ENCODE results near the gene DSC3. TPM values are rescaled to one million over a fixed set of nuclear protein-coding genes. Genes with fewer than 3 reads are reported as not detected.
"Not testable (repeated sequence)": the region's sequence is repeated elsewhere in the genome, so short reads cannot be mapped to it uniquely, and the experiment has no call there.

DSC3 gene
- polyA plus RNA-seq, 2 of the 4 experiments (the other 2 are of a cell fraction) = 0.76 to 2.2 TPM

DNA sequence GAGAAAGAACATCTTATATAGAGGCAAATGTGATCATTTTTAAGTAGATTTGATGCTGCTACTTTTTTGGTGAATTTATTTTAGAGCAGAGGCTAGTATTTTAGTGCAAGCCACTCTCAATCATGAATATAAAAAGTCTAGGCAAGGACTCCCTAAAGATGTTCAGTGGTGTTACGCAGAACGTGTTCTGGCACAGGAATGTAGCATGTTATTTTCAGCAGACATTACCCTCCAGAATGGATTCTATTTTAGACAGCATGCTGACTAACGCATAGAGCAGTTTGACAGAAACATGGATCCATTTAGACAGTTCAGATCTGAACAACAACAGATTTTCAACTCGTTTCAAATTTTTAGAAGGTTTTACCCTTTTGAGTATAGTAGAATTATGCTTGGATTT lies 54.1 kb downstream of the DSC3 start:
- ATAC-seq (no peak), FAIRE-seq (no peak), DNase-seq (ENCODE audit: low read depth in 1 of 2, low spot score in 1 of 2) (no peak)
- 73% methylated on average over 4 of the region's 4 CpGs for WGBS (ENCODE audit: missing lambda C conversion rate)
- Histone ChIP-seq H3K4me3 (no peak overlapping the region), H3K4me1 (peaks cover 14% of the 10 kb centered on the region), H3K4me2 (no peak overlapping the region), H3K27ac (no peak overlapping the region), H3K9me3 (no peaks in the 10 kb centered on the region)
- POLR2A ChIA-PET = no interaction called here
- CTCF ChIA-PET = interaction anchor here (1.1 kb wide), 1 partner anchor 567 kb away, joined by 3 read pairs; no protein-coding TSS in a partner anchor
- TF ChIP-seq JUN (IDR thresholded peaks at IDR 0.05) (no peak), RNF2 (IDR thresholded peaks at IDR 0.05; ENCODE audit: borderline replicate concordance, low read depth) (no peak)

DNA sequence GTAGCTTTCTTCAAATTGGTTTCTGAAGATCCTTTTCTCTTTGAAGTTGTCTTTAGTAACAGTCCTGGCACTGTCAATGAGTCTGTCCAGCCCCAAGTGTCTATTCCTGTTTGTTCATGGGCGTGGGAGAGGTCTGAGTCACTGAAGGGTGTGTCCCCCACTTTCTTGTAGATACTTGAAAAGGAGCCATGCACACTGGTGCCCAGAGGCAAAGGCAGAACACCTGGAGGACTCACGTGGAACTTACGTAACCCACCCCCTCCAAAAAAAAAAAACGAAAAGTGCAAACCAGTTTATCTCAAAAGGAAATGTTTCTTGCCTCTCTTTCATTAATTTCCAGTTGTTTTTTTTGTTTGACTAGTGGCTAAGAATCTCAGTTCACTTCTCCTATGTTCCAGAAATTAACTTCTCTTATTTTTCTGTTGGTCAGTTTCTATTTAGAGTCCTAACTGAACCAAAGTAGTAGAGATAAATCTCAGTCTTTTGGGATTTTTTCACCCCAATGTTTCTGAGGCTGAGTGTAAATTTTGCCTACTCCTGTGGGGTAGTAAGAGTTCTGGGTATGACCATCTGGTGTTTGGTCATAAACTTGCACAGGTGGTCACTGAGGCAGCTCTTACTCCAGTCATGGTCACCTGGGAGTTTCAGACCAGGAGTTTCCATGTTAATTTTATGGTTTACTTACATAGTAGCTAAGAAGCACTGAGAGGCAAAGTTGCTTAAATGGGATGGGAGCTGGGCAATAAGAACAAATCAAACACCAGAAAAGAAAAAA lies 54.9 kb downstream of the DSC3 start:
- FAIRE-seq (no peak), DNase-seq (ENCODE audit: low read depth in 1 of 2, low spot score in 1 of 2) (peak; percentile 28 to 67), ATAC-seq (peak; percentile 64; a peak in 5 of 6 replicates)
- WGBS (ENCODE audit: missing lambda C conversion rate) = 9% methylated on average over 4 of the region's 4 CpGs
- no peak overlapping the region for H3K4me3 ChIP-seq
- no peak overlapping the region for H3K27ac ChIP-seq
- H3K4me1 ChIP-seq = peaks cover 14% of the 10 kb centered on the region
- no peak for TF ChIP-seq HEYL (CRISPR knock-in tag; IDR thresholded peaks at IDR 0.05)
- TF ChIP-seq, protein P1, sequence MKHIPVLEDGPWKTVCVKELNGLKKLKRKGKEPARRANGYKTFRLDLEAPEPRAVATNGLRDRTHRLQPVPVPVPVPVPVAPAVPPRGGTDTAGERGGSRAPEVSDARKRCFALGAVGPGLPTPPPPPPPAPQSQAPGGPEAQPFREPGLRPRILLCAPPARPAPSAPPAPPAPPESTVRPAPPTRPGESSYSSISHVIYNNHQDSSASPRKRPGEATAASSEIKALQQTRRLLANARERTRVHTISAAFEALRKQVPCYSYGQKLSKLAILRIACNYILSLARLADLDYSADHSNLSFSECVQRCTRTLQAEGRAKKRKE (CRISPR knock-in tag; IDR thresholded peaks at IDR 0.05; ENCODE audit: low read depth) = no peak
- TF ChIP-seq FOSL2 (IDR thresholded peaks at IDR 0.05) = peak; percentile 32; the same call in 1 of the 2 replicates
- TF ChIP-seq FOSL2 (CRISPR knock-in tag; IDR thresholded peaks at IDR 0.05) = peak; percentile 21; the same call in 1 of the 2 replicates
- TF ChIP-seq JUNB (IDR thresholded peaks at IDR 0.05) = peak; percentile 22; the same call in 1 of the 2 replicates
- TF ChIP-seq RCOR1 (IDR thresholded peaks at IDR 0.05; ENCODE audit: low read depth, low read length) = no peak
- H3K9me3 ChIP-seq = no peaks in the 10 kb centered on the region
- POLR2A ChIA-PET = no interaction called here
- CTCF ChIA-PET = no interaction called here
- peak overlapping the region; percentile 65 for H3K4me2 ChIP-seq

- POLR2A ChIA-PET = no interaction called here
- no peak overlapping the region for H3K4me3 ChIP-seq
- 93% methylated on average over 10 of the region's 12 CpGs for WGBS (ENCODE audit: missing lambda C conversion rate)
- H3K4me1 ChIP-seq = peaks cover 14% of the 10 kb centered on the region
- CTCF ChIA-PET = no interaction called here
- no peak for TF ChIP-seq GATA3 (IDR thresholded peaks at IDR 0.05; ENCODE audit: borderline replicate concordance)
- TF ChIP-seq, protein P1 (CRISPR knock-in tag; IDR thresholded peaks at IDR 0.05; ENCODE audit: low read depth) = no peak
- TF ChIP-seq HOXA7 (CRISPR knock-in tag; IDR thresholded peaks at IDR 0.05) = no peak
- TF ChIP-seq ZC3H11A (IDR thresholded peaks at IDR 0.05) = no peak
- FAIRE-seq (no peak), DNase-seq (ENCODE audit: low read depth in 1 of 2, low spot score in 1 of 2) (no peak), ATAC-seq (no peak)
- no peak overlapping the region for H3K27ac ChIP-seq
- H3K4me2 ChIP-seq = no peak overlapping the region
- H3K9me3 ChIP-seq = no peaks in the 10 kb centered on the region
Measured at GRCh38 chr18:30985753-30986152, 56.8 kb downstream of the DSC3 start.

- Histone ChIP-seq H3K4me1 (peaks cover 7% of the 10 kb centered on the region), H3K27ac (no peak overlapping the region), H3K9me3 (no peaks in the 10 kb centered on the region), H3K4me2 (no peak overlapping the region), H3K4me3 (no peak overlapping the region)
- TF ChIP-seq ZNF302 (CRISPR knock-in tag; IDR thresholded peaks at IDR 0.05) (no peak), ZC3H11A (IDR thresholded peaks at IDR 0.05) (peak; percentile 61)
- ATAC-seq (no peak), FAIRE-seq (no peak), DNase-seq (ENCODE audit: low read depth in 1 of 2, low spot score in 1 of 2) (no peak)
- 72% methylated on average over 11 of the region's 11 CpGs for WGBS (ENCODE audit: missing lambda C conversion rate)
- POLR2A ChIA-PET = no interaction called here
- CTCF ChIA-PET = interaction anchor here (1.2 kb wide), 1 partner anchor 574 kb away, joined by 3 read pairs; no protein-coding TSS in a partner anchor
Measured at GRCh38 chr18:30982285-30982992, 60.1 kb downstream of the DSC3 start.

- WGBS (ENCODE audit: missing lambda C conversion rate) = 44% methylated on average over 4 of the region's 4 CpGs
- H3K4me3 ChIP-seq; POLR2A ChIA-PET; DNase-seq (ENCODE audit: low read depth in 1 of 2, low spot score in 1 of 2); CTCF ChIA-PET; FAIRE-seq; H3K4me2 ChIP-seq; H3K4me1 ChIP-seq; H3K27ac ChIP-seq; ATAC-seq; H3K9me3 ChIP-seq: not testable (repeated sequence)
Measured at GRCh38 chr18:30978091-30978490, 64.5 kb downstream of the DSC3 start.
